Mesodermal cell (in vitro differentiated cells): Measurements from ENCODE around the gene SETD1B.

Experiments used
- H3K27ac ChIP-seq: 2 replicates; pipeline ENCODE4 v1.7.0; 2013; ENCODE audit warnings: mild to moderate bottlenecking, low read depth, low read length, moderate library complexity; ENCODE audit not compliant: severe bottlenecking
- H3K36me3 ChIP-seq: 2 replicates; pipeline ENCODE4 v1.7.1; 2013; ENCODE audit warnings: mild to moderate bottlenecking, low read length, moderate library complexity; ENCODE audit not compliant: control insufficient read depth, insufficient read depth
- H3K4me1 ChIP-seq: one replicate; pipeline ENCODE4 v1.7.1; 2013; ENCODE audit warnings: mild to moderate bottlenecking, low read length; ENCODE audit not compliant: insufficient read depth, control insufficient read depth, poor library complexity, severe bottlenecking
- H3K4me3 ChIP-seq: 2 replicates; pipeline ENCODE4 v1.7.0; 2013; ENCODE audit warnings: low read length, control low read depth, mild to moderate bottlenecking; ENCODE audit not compliant: insufficient read depth, poor library complexity, severe bottlenecking; ENCODE audit errors: extremely low read depth
- H3K9me3 ChIP-seq: 2 replicates; pipeline ENCODE4 v1.7.1; 2013; ENCODE audit warnings: mild to moderate bottlenecking, low read length, moderate library complexity; ENCODE audit not compliant: control insufficient read depth
- WGBS, 2 experiments: methylation state at CpG; one replicate each; pipeline ENCODE4 v1.1.5; 2013; ENCODE audit warnings: missing lambda C conversion rate in 2 of 2; ENCODE audit not compliant: insufficient coverage in 2 of 2; 5-methylcytosine and 5-hydroxymethylcytosine counted together

SETD1B gene

GRCh38 chr12:121802843-121803698 lies 738 bp upstream of the SETD1B start:
- H3K27ac ChIP-seq, result peak overlapping the region; percentile 99
- 0 to 1% methylated on average over 22 to 40 of the region's 65 CpGs for WGBS, 2 experiments
- H3K36me3 ChIP-seq, result peaks cover 27% of the 10 kb centered on the region
- H3K4me1 ChIP-seq, result peaks cover 24% of the 10 kb centered on the region
- H3K9me3 ChIP-seq, result no peaks in the 10 kb centered on the region
- peak overlapping the region; percentile 51 for H3K4me3 ChIP-seq

DNA sequence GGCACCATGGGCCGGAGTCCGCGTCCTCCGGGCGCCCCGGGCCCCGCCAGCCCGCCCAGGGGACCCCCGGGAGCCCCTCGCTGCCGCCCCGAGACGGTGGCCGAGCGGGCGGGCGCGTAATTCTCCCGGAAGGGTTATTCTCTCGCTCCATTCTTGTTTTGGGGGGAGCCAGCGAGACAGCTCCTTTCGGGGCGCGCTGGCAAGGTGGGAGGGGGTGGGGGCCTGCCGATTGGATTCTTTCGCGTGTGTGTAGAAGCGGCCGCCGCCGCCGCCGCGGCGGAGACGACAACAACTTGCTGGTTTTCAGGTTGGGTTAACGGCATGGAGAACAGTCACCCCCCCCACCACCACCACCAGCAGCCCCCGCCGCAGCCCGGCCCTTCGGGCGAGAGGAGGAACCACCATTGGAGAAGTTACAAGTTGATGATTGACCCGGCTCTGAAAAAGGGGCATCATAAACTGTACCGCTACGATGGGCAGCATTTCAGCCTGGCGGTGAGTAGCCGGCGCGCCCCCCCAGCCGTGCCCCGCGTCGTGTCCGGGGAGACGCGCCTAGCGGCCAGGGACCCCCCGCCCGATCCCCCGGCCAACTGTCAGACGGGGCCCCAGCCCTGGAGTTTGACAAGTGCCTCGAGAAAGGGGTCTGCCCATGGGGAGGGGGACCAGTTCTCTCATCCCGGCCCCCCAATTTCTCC lies 755 bp downstream of the SETD1B start:
- Histone ChIP-seq H3K4me1 (peaks cover 11% of the 10 kb centered on the region), H3K9me3 (no peaks in the 10 kb centered on the region), H3K27ac (peak overlapping the region; percentile 41), H3K4me3 (peak overlapping the region; percentile 78), H3K36me3 (peaks cover 33% of the 10 kb centered on the region)
- WGBS, 2 experiments, result 0% methylated on average over 30 to 44 of the region's 63 CpGs

- peak overlapping the region; percentile 78 for H3K4me3 ChIP-seq
- H3K9me3 ChIP-seq, result no peaks in the 10 kb centered on the region
- H3K4me1 ChIP-seq, result peaks cover 11% of the 10 kb centered on the region
- H3K36me3 ChIP-seq, result peaks cover 41% of the 10 kb centered on the region
- WGBS, 2 experiments, result 0 to 7% methylated on average over 1 to 16 of the region's 45 CpGs
- H3K27ac ChIP-seq, result peak overlapping the region; percentile 67
These were observed 1.6 kb downstream of the SETD1B start for GRCh38 chr12:121805171-121806008.

GRCh38 chr12:121806009-121806545 lies 2.3 kb downstream of the SETD1B start:
- H3K9me3 ChIP-seq, result no peaks in the 10 kb centered on the region
- 21 to 29% methylated on average over 6 to 8 of the region's 16 CpGs for WGBS, 2 experiments
- H3K27ac ChIP-seq, result peak overlapping the region; percentile 67
- H3K4me3 ChIP-seq, result peak overlapping the region; percentile 78
- H3K4me1 ChIP-seq, result peaks cover 11% of the 10 kb centered on the region
- peaks cover 46% of the 10 kb centered on the region for H3K36me3 ChIP-seq

GRCh38 chr12:121806546-121807423 lies 3.0 kb downstream of the SETD1B start:
- WGBS, 2 experiments, result 49 to 54% methylated on average over 13 to 14 of the region's 21 CpGs
- Histone ChIP-seq H3K4me3 (peak overlapping the region; percentile 78), H3K4me1 (peaks cover 13% of the 10 kb centered on the region), H3K36me3 (peaks cover 46% of the 10 kb centered on the region), H3K9me3 (no peaks in the 10 kb centered on the region), H3K27ac (peak overlapping the region; percentile 67)

GRCh38 chr12:121807642-121808347 lies 4.0 kb downstream of the SETD1B start:
- Histone ChIP-seq H3K27ac (no peak overlapping the region), H3K9me3 (no peaks in the 10 kb centered on the region), H3K4me3 (no peak overlapping the region), H3K4me1 (peaks cover 17% of the 10 kb centered on the region), H3K36me3 (peaks cover 47% of the 10 kb centered on the region)
- 88 to 92% methylated on average over 12 to 14 of the region's 14 CpGs for WGBS, 2 experiments

- Histone ChIP-seq H3K36me3 (peaks cover 54% of the 10 kb centered on the region), H3K4me1 (peaks cover 19% of the 10 kb centered on the region), H3K27ac (no peak overlapping the region), H3K9me3 (no peaks in the 10 kb centered on the region), H3K4me3 (no peak overlapping the region)
- 90 to 100% methylated on average over 4 to 5 of the region's 8 CpGs for WGBS, 2 experiments
These were observed 4.8 kb downstream of the SETD1B start for GRCh38 chr12:121808623-121809022.

DNA sequence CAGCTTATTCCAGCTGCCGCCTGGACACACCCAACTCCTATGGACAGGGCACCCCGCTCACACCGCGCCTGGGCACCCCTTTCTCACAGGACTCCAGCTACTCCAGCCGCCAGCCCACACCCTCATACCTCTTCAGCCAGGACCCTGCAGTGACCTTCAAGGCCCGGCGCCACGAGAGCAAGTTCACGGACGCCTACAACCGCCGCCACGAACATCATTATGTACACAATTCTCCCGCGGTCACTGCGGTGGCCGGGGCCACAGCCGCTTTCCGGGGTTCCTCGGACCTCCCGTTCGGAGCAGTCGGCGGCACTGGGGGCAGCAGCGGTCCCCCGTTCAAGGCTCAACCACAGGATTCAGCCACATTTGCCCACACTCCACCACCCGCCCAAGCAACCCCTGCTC lies 5.9 kb downstream of the SETD1B start:
- no peak overlapping the region for H3K27ac ChIP-seq
- peaks cover 19% of the 10 kb centered on the region for H3K4me1 ChIP-seq
- 96% methylated on average over 25 to 27 of the region's 27 CpGs for WGBS, 2 experiments
- H3K4me3 ChIP-seq, result no peak overlapping the region
- no peaks in the 10 kb centered on the region for H3K9me3 ChIP-seq
- peaks cover 62% of the 10 kb centered on the region for H3K36me3 ChIP-seq

DNA sequence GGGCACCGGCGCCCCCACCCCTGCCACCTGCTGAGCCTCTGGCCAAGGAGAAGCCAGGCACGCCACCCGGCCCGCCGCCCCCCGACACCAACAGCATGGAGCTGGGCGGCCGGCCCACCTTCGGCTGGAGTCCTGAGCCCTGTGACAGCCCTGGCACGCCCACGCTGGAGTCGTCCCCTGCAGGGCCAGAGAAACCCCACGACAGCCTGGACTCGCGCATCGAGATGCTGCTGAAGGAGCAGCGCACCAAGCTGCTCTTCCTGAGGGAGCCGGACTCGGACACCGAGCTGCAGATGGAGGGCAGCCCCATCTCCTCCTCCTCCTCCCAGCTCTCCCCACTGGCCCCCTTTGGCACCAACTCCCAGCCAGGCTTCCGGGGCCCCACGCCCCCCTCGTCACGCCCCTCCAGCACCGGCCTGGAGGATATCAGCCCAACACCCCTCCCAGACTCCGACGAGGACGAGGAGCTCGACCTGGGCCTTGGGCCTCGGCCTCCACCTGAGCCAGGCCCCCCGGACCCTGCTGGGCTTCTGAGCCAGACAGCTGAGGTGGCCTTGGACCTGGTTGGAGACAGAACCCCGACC lies 6.5 kb downstream of the SETD1B start:
- Histone ChIP-seq H3K27ac (no peak overlapping the region), H3K4me3 (no peak overlapping the region), H3K9me3 (no peaks in the 10 kb centered on the region), H3K4me1 (peaks cover 19% of the 10 kb centered on the region), H3K36me3 (peaks cover 68% of the 10 kb centered on the region)
- WGBS, 2 experiments, result 88 to 92% methylated on average over 23 to 30 of the region's 33 CpGs
